ENCODE data around the gene TCP1.

Gene TCP1

DNA sequence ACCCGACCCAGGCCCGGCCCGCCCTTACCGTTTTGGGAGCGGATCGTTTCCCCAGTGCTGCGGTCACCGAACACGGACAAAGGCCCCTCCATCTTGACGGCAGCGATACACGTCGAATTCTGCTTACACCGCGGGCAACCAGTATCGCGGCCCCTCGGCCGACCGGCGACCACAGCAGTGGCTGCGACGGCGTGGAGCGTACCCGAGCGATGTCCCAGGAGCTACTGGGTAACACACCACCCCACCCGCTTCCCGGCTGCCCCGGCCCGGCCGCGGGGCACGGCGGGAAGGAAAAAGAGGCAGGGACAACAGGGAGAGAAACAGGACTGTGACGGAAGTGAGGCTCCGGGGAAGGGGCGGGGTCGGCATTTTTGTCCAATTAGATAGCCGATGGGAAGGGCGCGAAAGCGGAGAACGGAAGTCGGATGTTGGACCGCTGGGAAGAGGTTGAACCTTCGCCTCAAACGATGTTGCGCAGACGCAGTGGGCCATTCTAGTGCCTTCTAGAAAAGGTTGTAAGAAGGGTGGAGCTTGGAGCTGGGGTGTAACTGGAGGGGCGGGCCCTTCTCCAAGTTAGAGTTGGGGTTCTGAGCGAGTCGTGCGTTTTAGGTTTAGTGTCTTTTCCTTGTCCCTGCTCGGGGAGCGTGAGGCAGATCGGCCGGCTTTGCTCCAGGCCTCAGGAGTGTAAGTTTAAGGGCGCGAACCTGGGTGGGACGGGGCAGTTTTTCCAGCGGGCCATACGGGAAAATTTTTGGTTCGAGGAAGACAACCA is at the start of gene TCP1:
TSS of gene TCP1 (minus strand) at position 226 of the 772 bp plus-strand sequence. CDS start at position 92, 134 bp downstream.
- H3K79me2 ChIP-seq (ENCODE audit: insufficient read depth, low read length) = peaks cover 87% of the 10 kb centered on the region
- H3K4me3 ChIP-seq (ENCODE audit: insufficient read depth, low read length, poor library complexity, severe bottlenecking) = peak within 1 kb of the TSS; percentile 82
- no peaks in the 10 kb centered on the region for H3K9me2 ChIP-seq (replicated peaks; ENCODE audit: insufficient read depth, low read length)
- peaks cover 28% of the 10 kb centered on the region; the same call in 1 of the 2 replicates for H4K20me1 ChIP-seq (ENCODE audit: low read depth, low read length)
- H3K4me2 ChIP-seq (ENCODE audit: low read depth, low read length, poor library complexity, severe bottlenecking) = peak within 1 kb of the TSS; percentile 88
- no peaks in the 10 kb centered on the region for H3K27me3 ChIP-seq (ENCODE audit: low read length)
- H2AFZ ChIP-seq (ENCODE audit: low read depth, low read length, severe bottlenecking) = peak within 1 kb of the TSS; percentile 46
- TF ChIP-seq, protein P1, sequence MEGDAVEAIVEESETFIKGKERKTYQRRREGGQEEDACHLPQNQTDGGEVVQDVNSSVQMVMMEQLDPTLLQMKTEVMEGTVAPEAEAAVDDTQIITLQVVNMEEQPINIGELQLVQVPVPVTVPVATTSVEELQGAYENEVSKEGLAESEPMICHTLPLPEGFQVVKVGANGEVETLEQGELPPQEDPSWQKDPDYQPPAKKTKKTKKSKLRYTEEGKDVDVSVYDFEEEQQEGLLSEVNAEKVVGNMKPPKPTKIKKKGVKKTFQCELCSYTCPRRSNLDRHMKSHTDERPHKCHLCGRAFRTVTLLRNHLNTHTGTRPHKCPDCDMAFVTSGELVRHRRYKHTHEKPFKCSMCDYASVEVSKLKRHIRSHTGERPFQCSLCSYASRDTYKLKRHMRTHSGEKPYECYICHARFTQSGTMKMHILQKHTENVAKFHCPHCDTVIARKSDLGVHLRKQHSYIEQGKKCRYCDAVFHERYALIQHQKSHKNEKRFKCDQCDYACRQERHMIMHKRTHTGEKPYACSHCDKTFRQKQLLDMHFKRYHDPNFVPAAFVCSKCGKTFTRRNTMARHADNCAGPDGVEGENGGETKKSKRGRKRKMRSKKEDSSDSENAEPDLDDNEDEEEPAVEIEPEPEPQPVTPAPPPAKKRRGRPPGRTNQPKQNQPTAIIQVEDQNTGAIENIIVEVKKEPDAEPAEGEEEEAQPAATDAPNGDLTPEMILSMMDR (IDR thresholded peaks at IDR 0.05; ENCODE audit: insufficient read depth, low read length, poor library complexity, severe bottlenecking) = no peak
- TF ChIP-seq EZH2phosphoT487 (conservative IDR thresholded peaks at IDR 0.05; ENCODE audit: low read length) = no peak
- H3K36me3 ChIP-seq (ENCODE audit: low read length) = peaks cover 46% of the 10 kb centered on the region
- no peaks in the 10 kb centered on the region for H3K9me3 ChIP-seq (ENCODE audit: insufficient read depth, low read length)
- peak within 1 kb of the TSS; percentile 96 for H3K9ac ChIP-seq (ENCODE audit: low read length)
- H3K27ac ChIP-seq (ENCODE audit: low read depth, low read length) = peak within 1 kb of the TSS; percentile 85
- peaks cover 10% of the 10 kb centered on the region; the same call in 1 of the 2 replicates for H3F3A ChIP-seq (ENCODE audit: insufficient read depth)

DNA sequence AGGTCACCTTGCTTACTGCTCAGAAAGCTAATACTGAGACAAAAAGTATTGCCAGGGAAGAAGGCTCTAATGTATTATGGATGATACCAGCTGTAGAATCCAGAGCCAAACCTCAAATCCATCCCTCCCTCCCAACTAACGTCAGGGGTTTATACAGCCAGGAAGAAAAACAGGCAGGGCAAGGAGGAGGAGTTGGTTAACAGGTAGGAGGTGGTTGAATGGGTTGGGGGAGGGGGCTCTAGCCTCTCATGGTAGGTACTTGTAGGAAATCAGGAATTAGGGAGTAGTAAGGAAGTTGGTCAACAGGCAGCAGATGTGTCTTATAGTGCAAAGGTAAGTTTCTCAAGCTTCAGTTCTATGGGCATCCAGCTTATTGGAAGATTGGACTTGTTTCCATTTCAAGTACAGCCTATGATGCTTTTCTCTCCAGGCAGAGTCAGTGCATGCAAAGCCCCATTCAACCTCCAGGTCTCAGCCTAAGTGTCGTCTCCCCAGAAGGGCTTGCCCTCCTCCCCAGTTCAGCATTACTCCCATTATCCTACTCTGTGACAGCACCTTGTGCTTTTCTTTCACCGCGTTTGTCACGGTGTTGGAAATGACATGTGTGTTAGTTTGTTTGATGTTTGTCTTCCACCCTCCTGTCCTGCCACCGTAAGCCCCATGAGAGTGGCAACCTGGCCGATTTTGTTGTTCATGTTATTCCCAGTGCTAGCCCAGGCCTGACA is 48.8 kb upstream of the TCP1 start:
- H3K4me3 ChIP-seq (ENCODE audit: insufficient read depth, low read length, poor library complexity, severe bottlenecking) = no peak overlapping the region
- no peaks in the 10 kb centered on the region for H3K36me3 ChIP-seq (ENCODE audit: low read length)
- no peaks in the 10 kb centered on the region for H3K79me2 ChIP-seq (ENCODE audit: insufficient read depth, low read length)
- no peaks in the 10 kb centered on the region for H4K20me1 ChIP-seq (ENCODE audit: low read depth, low read length)
- H2AFZ ChIP-seq (ENCODE audit: low read depth, low read length, severe bottlenecking) = no peak overlapping the region
- H3K9ac ChIP-seq (ENCODE audit: low read length) = no peak overlapping the region
- H3K9me2 ChIP-seq (replicated peaks; ENCODE audit: insufficient read depth, low read length) = no peaks in the 10 kb centered on the region
- H3F3A ChIP-seq (ENCODE audit: insufficient read depth) = no peaks in the 10 kb centered on the region
- no peak overlapping the region for H3K4me2 ChIP-seq (ENCODE audit: low read depth, low read length, poor library complexity, severe bottlenecking)
- no peak for TF ChIP-seq EZH2phosphoT487 (conservative IDR thresholded peaks at IDR 0.05; ENCODE audit: low read length)
- TF ChIP-seq, protein P1 (IDR thresholded peaks at IDR 0.05; ENCODE audit: insufficient read depth, low read length, poor library complexity, severe bottlenecking) = no peak
- no peak overlapping the region for H3K27ac ChIP-seq (ENCODE audit: low read depth, low read length)
- no peaks in the 10 kb centered on the region for H3K9me3 ChIP-seq (ENCODE audit: insufficient read depth, low read length)
- H3K27me3 ChIP-seq (ENCODE audit: low read length) = no peaks in the 10 kb centered on the region

GRCh38 chr6:159837511-159837910 is 48.1 kb upstream of the TCP1 start:
- Histone ChIP-seq H2AFZ (ENCODE audit: low read depth, low read length, severe bottlenecking) (no peak overlapping the region), H3K27ac (ENCODE audit: low read depth, low read length) (no peak overlapping the region)

More at GRCh38 chr6:159837511-159837910, 48.1 kb upstream of the TCP1 start:
- Histone ChIP-seq H3K9me3 (ENCODE audit: insufficient read depth, low read length) (no peaks in the 10 kb centered on the region), H3K9me2 (replicated peaks; ENCODE audit: insufficient read depth, low read length) (no peaks in the 10 kb centered on the region), H3K79me2 (ENCODE audit: insufficient read depth, low read length) (no peaks in the 10 kb centered on the region), H3K9ac (ENCODE audit: low read length) (no peak overlapping the region), H3F3A (ENCODE audit: insufficient read depth) (no peaks in the 10 kb centered on the region), H3K4me2 (ENCODE audit: low read depth, low read length, poor library complexity, severe bottlenecking) (no peak overlapping the region), H3K36me3 (ENCODE audit: low read length) (no peaks in the 10 kb centered on the region), H3K4me3 (ENCODE audit: insufficient read depth, low read length, poor library complexity, severe bottlenecking) (no peak overlapping the region), H4K20me1 (ENCODE audit: low read depth, low read length) (no peaks in the 10 kb centered on the region), H3K27me3 (ENCODE audit: low read length) (no peaks in the 10 kb centered on the region)
- TF ChIP-seq, protein P1 (IDR thresholded peaks at IDR 0.05; ENCODE audit: insufficient read depth, low read length, poor library complexity, severe bottlenecking) = no peak
- no peak for TF ChIP-seq EZH2phosphoT487 (conservative IDR thresholded peaks at IDR 0.05; ENCODE audit: low read length)

All from SU-DHL-6 (cell line).